Tibial nerve (tissue), 4 donors: ENCODE data around the gene P3H4. TPM values are rescaled to one million over a fixed set of nuclear protein-coding genes. Genes with fewer than 3 reads are reported as not detected.

ENCODE experiments used
- DNase-seq, 2 donors: peaks; one replicate each; pipeline ENCODE4 v3.0.0-alpha.2; 2019; ENCODE audit warnings: low spot score in 2 of 2
- H3K27ac ChIP-seq, 4 donors: fragments of 200-600 bp; sonication (generic) in 3 of 4; one replicate each; pipeline ENCODE4 v1.5.1; 2017 to 2019; ENCODE audit warnings: mild to moderate bottlenecking in 1 of 4
- H3K27me3 ChIP-seq, 2 donors: fragments of 200-600 bp; sonication (generic) in 1 of 2; one replicate each; pipeline versions ENCODE4 v1.5.1 to v1.6.0; 2017 to 2019
- H3K36me3 ChIP-seq, 3 donors: fragments of 200-600 bp; sonication (generic); one replicate each; pipeline ENCODE4 v1.5.1; 2018 to 2019
- H3K4me1 ChIP-seq, 4 donors: fragments of 200-600 bp; sonication (generic) in 3 of 4; one replicate each; pipeline ENCODE4 v1.5.1; 2017 to 2019
- H3K4me3 ChIP-seq, 4 donors: fragments of 200-600 bp; sonication (generic) in 3 of 4; one replicate each; pipeline ENCODE4 v1.5.1; 2017 to 2019; ENCODE audit warnings: mild to moderate bottlenecking in 1 of 4, moderate library complexity in 1 of 4
- H3K9me3 ChIP-seq, 4 donors: fragments of 200-600 bp; sonication (generic) in 3 of 4; one replicate each; pipeline ENCODE4 v1.5.1; 2017 to 2019
- EP300 ChIP-seq, 2 donors: sonication (generic); formaldehyde crosslinking; IDR thresholded peaks; one replicate each; pipeline ENCODE4 v1.6.1; 2017; ENCODE audit warnings: antibody characterized with exemption in 2 of 2, mild to moderate bottlenecking in 1 of 2
- POLR2A ChIP-seq, 2 donors: fragments of 450-650 bp; IDR thresholded peaks; one replicate each; pipeline ENCODE4 v1.6.1; 2017; ENCODE audit warnings: antibody characterized with exemption in 2 of 2, mild to moderate bottlenecking in 2 of 2, moderate library complexity in 2 of 2
- WGBS, 2 donors: methylation state at CpG; one replicate each; pipeline ENCODE4 v1.1.5; 2018; 5-methylcytosine and 5-hydroxymethylcytosine counted together
- total RNA-seq, 4 donors: library from RNA; depleted of rRNA; stranded (reverse); fragments of >200 nt; gene quantifications; one replicate each; pipeline ENCODE4 v1.1.0, GENCODE V29; 2016
- TF ChIP-seq, protein P1 (sequence below), 5 experiments: fragments of 200-600 bp in 3 of 5; fragments of 450-650 bp in 2 of 5; sonication (generic) in 3 of 5; IDR thresholded peaks; one replicate each; pipeline ENCODE4 v1.5.1; 2016 to 2019; ENCODE audit warnings: antibody characterized with exemption in 5 of 5, mild to moderate bottlenecking in 3 of 5, moderate library complexity in 2 of 5

Gene P3H4
- total RNA-seq, 4 donors from 2014 or later = 14.7 to 23.9 (median 22.0) TPM

DNA sequence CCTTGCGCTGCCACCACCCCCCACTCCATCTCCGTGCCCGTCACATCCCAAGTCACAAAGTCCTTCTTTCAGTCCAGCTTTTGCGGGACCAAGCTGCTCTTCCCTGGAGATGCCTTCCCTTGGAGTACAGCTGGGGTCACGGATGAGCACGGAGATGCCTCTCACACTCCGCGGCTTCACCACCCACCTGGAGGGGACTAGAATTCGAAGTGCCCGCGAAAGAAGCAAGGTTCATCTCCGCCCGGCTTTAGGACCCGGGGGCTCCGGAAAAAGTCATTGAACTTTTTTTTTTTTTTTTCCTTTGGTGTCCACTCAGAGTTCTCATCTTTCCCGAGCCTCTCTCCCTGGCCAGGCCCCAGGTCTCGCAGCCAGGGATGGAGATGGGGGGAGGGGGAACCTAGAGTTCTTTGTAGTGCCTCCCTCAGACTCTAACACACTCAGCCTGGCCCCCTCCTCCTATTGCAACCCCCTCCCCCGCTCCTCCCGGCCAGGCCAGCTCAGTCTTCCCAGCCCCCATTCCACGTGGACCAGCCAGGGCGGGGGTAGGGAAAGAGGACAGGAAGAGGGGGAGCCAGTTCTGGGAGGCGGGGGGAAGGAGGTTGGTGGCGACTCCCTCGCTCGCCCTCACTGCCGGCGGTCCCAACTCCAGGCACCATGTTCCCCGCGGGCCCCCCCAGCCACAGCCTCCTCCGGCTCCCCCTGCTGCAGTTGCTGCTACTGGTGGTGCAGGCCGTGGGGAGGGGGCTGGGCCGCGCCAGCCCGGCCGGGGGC, 817 bp upstream of the P3H4 start, which contains the start of gene FKBP10:
Gene FKBP10 (plus strand): TSS at position 624 of the 771 bp plus-strand sequence. CDS start 31 bp downstream, at position 655.
- TF ChIP-seq EP300 (IDR thresholded peaks at IDR 0.05) = no peak
- no peak for TF ChIP-seq POLR2A (IDR thresholded peaks at IDR 0.05)
- TF ChIP-seq, protein P1, sequence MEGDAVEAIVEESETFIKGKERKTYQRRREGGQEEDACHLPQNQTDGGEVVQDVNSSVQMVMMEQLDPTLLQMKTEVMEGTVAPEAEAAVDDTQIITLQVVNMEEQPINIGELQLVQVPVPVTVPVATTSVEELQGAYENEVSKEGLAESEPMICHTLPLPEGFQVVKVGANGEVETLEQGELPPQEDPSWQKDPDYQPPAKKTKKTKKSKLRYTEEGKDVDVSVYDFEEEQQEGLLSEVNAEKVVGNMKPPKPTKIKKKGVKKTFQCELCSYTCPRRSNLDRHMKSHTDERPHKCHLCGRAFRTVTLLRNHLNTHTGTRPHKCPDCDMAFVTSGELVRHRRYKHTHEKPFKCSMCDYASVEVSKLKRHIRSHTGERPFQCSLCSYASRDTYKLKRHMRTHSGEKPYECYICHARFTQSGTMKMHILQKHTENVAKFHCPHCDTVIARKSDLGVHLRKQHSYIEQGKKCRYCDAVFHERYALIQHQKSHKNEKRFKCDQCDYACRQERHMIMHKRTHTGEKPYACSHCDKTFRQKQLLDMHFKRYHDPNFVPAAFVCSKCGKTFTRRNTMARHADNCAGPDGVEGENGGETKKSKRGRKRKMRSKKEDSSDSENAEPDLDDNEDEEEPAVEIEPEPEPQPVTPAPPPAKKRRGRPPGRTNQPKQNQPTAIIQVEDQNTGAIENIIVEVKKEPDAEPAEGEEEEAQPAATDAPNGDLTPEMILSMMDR (IDR thresholded peaks at IDR 0.05) = no peak
- Histone ChIP-seq H3K27me3 (no peaks in the 10 kb centered on the region), H3K4me1 (peaks cover 0 to 45% (median 22%) of the 10 kb centered on the region in 4 donors), H3K4me3 (peak within 1 kb of the TSS; percentile 74 to 86 (median 84)), H3K36me3 (peaks cover 0 to 10% (median 0%) of the 10 kb centered on the region in 3 donors), H3K27ac (peak within 1 kb of the TSS; percentile 53 to 84 (median 75)), H3K9me3 (no peaks in the 10 kb centered on the region)
- peak; percentile 49 to 57 for DNase-seq
- WGBS, 2 donors = 1% methylated on average over 33 to 34 of the region's 35 CpGs

DNA sequence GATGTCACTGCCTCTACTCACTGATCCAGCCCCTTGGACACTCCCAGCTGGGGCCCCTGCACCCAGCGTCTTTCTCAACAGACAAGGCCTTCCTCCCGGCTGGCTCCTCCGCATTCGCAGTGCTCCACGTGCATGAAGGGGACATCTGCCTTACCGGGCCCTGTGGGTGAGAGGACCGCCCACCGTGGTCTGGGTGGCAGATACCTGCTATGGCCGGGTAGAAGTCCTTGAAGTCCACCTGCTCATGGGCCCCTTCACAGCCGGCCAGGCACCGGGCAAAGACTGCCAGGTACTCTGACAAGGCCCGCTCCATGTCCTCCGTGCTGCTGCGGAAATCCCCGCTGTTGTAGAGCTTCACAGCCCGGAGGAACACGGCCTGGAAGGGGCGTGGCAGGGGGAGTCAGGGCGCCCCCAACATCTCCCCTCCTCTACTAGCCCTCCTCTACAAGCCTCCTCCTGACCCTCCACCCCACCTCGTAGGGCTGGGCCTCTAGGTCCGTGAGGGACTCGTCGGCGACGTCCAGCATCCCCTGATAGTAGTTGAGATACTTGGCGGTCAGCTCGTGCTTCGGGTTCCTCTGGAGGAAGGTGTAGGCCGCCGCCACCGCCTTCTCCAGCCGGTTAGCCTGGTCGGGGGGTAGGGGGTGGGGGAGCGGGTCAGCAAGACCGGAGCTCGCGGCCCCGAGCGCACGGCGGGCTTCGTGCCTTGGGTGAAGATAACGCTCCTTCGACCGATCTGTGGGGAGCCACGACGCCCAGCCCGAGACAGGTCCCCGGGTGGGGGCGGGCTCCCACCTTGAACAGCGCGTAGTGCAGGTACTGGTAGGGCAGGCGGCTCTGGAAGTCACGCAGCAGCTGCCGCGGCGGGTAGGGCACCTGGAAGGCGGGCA, 845 bp downstream of the P3H4 start:
- H3K27ac ChIP-seq = peak overlapping the region; percentile 2 to 84 (median 75)
- peak overlapping the region; percentile 74 to 86 (median 84) for H3K4me3 ChIP-seq
- TF ChIP-seq EP300 (IDR thresholded peaks at IDR 0.05) = no peak
- TF ChIP-seq, protein P1 (IDR thresholded peaks at IDR 0.05) = no peak
- no peak for TF ChIP-seq POLR2A (IDR thresholded peaks at IDR 0.05)
- no peaks in the 10 kb centered on the region for H3K27me3 ChIP-seq
- H3K36me3 ChIP-seq = peaks cover 0 to 19% (median 0%) of the 10 kb centered on the region in 3 donors
- peaks cover 0 to 45% (median 22%) of the 10 kb centered on the region in 4 donors for H3K4me1 ChIP-seq
- 28 to 70% methylated on average over 19 to 48 of the region's 58 CpGs for WGBS, 2 donors
- H3K9me3 ChIP-seq = no peaks in the 10 kb centered on the region
- no peak for DNase-seq

DNA sequence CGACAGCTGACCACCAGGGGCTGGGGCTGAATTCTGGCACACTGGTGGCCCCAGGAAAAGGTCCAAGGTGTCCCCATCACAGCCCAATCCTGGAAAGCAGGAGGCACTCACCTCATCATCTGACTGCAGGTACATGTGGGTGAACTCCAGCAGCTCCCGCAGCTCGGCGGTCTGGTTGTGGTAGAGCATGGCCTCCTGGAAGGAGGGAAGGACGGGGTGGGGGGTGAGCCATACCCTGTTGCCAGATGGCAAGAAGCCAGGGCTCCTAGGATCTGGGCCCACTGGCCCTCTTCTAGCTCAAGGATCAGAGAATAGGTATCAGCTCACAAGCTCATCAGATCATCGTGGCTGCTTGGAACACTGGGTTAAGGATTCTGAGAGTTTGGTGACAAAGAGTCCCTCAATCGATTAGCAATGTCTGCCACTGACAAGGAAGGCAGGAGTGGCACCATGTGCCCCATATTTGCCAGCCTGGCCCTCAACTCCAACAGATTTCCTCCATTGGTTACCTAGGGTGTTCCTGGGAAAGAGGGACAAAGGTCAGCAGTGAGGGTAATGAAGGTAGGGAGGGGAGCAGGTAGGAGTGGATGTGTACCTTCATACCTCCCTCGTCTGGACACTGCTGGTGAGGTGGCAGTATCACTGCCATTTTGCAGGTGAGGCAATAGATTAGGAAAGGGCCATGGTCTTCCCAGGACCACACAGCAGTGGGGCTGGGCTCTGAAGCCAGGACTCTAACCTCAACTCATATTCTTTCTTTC, 4.9 kb downstream of the P3H4 start:
- Histone ChIP-seq H3K9me3 (no peaks in the 10 kb centered on the region), H3K27me3 (no peaks in the 10 kb centered on the region), H3K4me1 (peaks cover 0 to 25% (median 16%) of the 10 kb centered on the region in 4 donors), H3K4me3 (no peak overlapping the region), H3K27ac (no peak overlapping the region), H3K36me3 (peaks cover 0 to 42% (median 0%) of the 10 kb centered on the region in 3 donors)
- TF ChIP-seq POLR2A (IDR thresholded peaks at IDR 0.05) = no peak
- TF ChIP-seq, protein P1 (IDR thresholded peaks at IDR 0.05) = no peak
- no peak for TF ChIP-seq EP300 (IDR thresholded peaks at IDR 0.05)
- DNase-seq = no peak
- 83 to 84% methylated on average over 8 of the region's 8 CpGs for WGBS, 2 donors

DNA sequence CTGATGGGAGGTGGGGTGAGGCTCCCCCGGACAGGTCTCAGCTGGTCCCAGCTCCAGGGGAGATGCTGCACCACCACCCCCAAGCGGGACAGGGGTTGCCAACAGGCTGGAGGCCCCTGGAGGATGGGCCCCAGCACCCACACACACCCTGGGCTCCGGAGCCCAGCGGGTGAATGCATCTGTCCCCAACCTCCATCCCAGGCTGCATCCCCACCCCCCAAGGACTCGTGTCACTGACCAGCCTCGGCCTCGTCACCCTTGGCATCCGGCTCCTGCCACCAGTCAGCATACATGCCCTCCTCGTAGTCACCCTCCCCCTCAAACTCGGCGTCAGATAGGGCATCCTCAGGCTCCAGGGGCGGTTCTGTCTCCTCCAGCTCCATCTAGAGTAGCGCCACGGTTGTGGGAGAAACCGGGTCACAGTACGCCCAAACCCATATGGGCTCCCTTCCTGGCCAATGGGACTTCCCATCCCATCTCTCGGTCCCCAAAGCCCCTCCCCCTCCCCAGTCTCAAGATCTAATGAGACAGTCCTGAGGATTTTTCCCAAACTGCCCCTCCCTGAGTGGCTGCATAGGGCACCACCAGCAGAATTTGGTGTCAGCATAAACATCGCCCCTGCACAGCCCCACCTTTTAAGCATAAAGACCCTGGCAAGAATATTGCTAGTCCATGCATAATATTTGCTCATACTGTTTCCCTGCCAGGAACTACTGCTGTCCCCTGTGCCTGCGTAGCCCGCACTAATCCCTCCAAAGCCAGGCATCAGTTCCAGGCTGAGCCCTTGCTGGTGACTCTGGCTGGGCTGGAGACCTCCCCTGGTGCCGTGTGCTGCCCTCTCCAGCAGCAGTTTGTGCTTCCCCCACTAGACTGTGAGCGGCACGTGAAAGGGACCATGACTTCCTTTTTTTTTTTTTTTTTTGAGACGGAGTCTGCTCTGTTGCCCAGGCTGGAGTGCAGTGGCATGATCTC, 8.4 kb downstream of the P3H4 start:
- no peak overlapping the region for H3K4me3 ChIP-seq
- DNase-seq = no peak
- WGBS, 2 donors = 64 to 69% methylated on average over 17 to 22 of the region's 24 CpGs
- H3K4me1 ChIP-seq = peaks cover 0 to 16% (median 7%) of the 10 kb centered on the region in 4 donors
- no peaks in the 10 kb centered on the region for H3K9me3 ChIP-seq
- H3K36me3 ChIP-seq = peaks cover 0 to 42% (median 0%) of the 10 kb centered on the region in 3 donors
- H3K27ac ChIP-seq = no peak overlapping the region
- H3K27me3 ChIP-seq = no peaks in the 10 kb centered on the region
- no peak for TF ChIP-seq POLR2A (IDR thresholded peaks at IDR 0.05)
- TF ChIP-seq, protein P1 (IDR thresholded peaks at IDR 0.05) = no peak
- no peak for TF ChIP-seq EP300 (IDR thresholded peaks at IDR 0.05)
